ENCODE data around the gene RAMP1. TPM values are rescaled to one million over a fixed set of nuclear protein-coding genes. Genes with fewer than 3 reads are reported as not detected.

Gene RAMP1
- total RNA-seq, 1 donor from 2014 or later = 11.8 TPM

DNA sequence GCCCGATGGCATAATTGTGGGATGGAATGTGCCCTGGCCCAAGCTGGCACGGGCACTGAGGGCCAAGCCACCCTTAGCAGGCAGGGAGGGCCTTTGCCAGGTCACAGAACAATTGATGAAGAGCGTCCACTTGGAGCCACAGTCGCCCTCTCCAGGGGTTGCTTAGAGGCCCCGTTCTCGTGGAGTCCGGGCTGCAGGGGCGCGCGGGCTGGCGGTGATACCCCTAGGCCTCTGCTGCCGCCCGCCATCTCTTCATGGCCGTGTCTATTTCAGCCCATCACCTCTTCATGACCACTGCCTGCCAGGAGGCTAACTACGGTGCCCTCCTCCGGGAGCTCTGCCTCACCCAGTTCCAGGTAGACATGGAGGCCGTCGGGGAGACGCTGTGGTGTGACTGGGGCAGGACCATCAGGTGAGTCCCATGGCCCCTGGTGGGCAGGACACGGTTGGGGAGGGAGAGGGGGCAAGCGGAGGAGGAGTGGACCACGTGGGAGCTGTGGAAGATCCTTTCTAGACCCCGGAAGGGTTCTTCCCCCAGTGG lies 17.6 kb downstream of the RAMP1 start:
- DNase-seq (ENCODE audit: low spot score) = no peak

DNA sequence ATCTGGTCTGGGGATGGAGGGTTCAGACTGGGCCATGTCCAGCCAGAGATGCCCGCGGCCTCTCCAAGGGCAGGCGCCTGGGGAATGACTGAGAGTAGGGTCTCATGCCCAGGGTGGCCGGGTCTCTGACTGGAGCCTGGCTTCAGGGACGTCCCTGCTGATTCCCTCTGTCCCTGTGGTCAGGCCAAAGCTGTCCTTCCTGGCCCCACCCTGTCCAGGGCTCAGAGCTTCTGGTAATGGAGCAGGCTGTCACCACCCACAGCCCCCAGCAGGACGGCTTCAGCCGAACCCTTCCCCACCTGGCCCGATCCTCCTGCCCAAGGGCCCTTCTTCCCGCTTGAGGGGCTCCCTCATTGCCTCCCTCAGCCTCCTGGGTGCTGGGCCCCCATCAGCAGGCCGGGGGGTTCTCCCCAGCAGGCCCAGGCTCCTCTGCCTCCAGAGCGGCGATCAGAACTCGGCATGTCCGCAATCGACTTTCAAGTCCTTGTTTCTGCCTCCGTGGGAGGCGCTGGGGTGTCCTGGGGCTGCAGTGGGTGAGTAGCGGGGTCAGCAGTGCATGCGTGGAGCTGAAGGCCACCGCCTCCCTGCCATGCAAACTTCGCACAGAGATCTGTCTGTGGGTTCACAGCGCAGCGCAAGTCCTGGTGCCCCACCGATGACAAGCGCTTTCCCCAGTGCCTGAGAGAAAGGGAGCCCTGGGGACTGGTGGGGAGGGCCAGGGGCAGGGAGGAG lies 18.3 kb downstream of the RAMP1 start:
- DNase-seq (ENCODE audit: low spot score) = no peak

DNA sequence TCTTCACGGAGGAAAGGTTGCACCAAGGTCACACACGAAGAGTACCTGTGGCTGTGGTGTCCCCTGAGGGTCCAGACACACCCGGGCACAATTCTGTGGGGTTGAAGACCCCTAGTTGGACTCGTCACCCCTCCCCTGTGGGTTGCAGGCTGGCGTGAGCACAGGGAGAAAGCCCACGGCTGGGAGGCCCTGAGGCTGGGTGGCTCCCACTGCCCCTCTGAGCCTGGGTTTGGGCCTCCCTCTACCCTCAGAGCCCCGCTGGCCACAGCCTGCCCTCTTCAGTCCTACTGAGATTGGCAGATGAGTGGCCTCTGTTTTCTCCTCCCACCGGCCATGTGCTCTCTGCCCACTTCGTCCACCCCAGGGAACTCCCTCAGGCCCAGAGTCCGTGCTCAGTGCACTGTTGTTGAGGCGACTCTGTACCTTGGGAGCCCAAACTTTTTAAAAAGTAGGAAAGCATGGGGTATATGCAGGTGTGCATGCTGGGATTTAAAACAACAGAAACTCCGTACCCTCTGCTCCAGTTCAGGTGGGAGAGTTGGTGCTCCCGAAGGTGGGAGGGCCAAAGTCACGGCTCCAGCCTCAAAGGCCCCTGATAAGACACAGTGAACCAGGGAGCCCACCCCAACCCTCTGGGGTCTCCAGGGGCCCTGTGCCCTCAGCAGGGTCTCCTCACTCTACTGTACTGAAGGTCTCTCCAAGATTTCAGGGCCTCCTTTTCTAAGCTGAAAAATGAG lies 19.1 kb downstream of the RAMP1 start:
- no peak for DNase-seq (ENCODE audit: low spot score)

DNA sequence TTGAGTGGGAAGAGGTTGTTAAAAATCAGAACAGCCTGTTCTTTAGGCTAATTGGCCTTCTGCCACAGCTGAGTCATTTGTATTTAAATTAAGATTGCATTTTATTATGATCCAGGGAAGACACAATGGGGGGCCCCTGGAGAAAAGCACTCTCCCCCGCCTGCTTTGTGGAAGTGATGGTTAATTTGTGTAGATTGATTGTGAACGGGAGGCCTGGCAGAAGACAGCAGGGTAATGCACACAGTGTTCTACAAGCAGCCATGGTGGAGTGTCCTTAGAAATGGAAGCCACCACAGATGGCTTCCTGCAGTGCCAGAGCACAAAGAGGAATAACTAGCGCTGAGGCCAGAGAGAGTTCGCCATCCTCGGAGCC lies 19.6 kb downstream of the RAMP1 start:
- no peak for DNase-seq (ENCODE audit: low spot score)

DNA sequence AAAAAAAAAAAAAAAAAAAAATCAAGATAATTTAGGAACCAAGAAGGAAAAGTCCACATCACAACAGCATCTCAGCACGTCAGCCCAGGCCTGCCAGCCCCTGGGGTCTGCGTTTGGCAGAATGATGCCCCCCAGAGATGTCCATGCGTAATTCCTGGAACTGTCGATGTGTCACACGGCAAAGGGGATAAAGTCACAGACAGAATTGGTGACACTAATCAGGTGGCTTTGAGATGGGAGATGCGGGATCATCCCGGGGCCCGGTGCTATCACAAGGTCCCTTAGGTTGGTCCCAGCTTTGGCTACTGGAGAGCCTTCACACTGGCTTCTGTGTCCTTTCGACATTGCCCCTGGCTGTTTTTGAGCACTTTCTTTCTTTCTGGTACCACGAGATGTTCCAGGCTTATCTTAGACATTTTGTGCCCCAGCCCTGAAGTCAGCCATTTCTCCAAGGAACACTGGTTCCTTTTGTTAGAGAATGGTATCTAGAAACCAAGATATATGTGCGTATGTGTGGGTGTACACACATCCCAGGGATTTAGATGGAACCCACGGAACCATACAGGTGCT lies 20.7 kb downstream of the RAMP1 start:
- DNase-seq (ENCODE audit: low spot score) = no peak

DNA sequence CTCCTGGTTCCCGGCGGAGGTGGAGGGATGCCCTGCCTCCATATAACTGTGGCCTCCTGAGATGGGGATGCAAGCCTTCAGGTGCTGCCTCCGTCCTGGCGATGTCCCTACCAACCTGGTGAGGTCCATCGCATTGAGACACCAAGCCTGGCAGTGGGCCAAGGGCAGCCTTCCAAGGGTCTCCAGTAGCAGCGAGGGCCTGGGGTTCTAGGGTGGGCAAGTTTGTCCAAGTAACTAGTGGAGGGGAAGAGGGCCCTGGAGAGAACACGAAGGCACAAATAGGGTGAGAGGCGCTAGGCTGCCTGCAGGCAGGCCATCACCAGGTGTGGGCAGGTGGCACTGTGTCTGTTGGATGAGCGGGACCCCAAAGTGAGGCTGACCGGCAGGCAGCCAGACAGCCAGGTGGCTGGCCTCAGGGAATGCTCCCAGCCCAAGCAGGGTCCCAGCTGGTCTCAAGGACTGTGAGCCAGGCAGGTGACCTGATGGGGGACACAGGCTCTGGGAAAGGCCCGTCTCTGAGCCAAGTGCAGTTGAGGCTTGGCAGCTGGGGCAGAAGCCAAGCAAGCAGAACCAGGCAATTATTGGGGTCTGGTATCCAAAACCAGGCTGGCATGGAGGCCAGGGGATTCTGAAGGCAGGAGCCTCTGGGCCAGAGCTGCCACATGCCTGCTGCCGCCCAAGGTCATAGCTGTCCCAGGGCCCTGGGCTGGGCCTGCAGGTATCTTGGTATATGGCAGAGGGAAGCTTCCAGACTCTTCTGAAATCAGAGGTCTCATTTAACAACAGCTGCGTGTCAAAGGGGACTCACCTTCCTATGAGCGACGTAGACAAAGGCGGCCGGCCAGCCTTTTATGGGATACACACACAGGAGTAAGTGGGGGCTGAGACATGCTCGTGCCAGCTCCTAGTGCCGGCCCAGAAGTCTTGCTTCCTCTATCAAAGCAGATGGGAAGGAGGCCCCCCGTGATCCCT lies 23.4 kb downstream of the RAMP1 start:
- DNase-seq (ENCODE audit: low spot score) = no peak

DNA sequence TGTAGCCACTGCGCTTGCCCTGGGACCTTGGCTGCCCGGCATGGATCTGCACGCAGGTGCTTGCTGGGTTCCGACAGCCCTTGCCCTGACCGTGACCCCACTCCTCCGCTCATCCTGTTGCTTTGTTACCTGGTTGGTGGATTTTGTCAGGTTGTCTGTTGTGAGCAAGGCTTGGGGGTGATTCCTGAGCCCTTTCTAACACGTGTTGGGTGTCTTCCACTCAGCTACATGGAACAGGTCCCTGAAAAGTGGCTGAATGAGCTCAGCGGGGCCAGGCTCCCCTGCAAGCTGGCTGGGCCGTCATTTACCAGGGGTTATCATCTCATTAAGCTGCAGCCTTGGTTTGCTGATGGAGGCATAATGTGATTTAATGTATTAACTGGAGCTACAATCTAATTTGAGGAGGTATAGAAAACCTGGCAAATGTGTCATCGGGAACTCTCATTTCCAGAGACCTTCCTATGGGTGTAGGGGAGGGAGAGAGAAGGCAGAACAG lies 24.6 kb downstream of the RAMP1 start:
- no peak for DNase-seq (ENCODE audit: low spot score)

DNA sequence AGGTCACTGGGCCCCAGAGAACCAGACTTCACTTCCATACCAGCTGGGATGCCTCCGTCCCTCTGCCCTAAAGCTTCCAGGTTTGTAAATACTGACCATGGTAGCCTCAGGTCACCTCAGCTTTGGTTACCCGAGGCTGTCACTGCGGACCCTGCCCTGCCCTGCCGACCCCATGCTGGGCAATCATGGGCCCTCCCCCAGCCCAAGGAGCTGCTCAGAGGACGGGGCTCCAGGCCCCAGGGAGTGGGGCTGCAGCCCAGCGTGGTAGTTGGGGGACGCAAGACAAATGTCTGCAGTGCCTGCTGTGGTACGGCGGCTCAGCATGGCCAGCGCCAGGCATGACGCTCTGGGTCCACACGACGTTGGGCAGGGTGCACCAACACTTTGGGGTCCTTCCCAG lies 25.3 kb downstream of the RAMP1 start:
- DNase-seq (ENCODE audit: low spot score) = no peak

DNA sequence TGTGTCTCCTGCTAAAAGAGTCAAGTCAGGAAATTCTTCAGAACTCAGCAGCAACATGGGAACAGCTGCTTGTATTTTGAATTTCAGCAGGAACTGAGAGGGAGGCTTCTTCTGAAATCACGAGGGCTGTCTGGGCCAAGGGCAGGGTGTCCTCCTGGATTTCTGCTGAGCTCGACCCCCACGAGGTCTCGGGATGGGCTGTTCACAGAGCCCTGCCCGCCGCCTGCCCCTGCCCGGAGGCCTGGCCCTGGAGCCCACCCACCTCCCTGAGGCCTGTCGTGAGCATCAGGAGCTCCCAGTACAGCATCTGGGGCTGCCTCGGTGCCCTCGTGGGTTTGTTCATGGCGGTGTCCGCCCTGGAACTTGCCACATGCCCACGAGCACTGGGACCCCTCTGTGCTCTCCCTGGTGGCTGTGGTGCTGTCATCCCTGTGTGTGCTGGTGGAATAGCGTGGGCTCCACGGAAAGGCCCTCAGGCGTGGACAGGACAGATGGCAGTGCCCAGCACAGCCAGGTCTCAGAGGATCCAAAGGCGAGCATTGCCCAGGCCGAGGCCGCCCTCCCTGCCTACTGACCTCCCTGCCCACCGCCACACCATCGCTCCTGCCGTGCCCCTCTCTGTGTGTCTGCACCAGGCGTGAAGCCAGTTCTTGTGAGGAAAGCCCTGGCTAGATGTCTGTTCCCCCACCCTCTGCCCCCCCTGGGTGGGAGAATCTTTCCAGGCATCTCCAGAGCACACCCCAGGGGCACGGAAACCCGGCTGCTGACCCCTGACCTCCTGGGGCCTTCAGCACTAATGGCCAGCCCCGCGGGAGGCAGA lies 25.9 kb downstream of the RAMP1 start:
- DNase-seq (ENCODE audit: low spot score) = peak; percentile 30

DNA sequence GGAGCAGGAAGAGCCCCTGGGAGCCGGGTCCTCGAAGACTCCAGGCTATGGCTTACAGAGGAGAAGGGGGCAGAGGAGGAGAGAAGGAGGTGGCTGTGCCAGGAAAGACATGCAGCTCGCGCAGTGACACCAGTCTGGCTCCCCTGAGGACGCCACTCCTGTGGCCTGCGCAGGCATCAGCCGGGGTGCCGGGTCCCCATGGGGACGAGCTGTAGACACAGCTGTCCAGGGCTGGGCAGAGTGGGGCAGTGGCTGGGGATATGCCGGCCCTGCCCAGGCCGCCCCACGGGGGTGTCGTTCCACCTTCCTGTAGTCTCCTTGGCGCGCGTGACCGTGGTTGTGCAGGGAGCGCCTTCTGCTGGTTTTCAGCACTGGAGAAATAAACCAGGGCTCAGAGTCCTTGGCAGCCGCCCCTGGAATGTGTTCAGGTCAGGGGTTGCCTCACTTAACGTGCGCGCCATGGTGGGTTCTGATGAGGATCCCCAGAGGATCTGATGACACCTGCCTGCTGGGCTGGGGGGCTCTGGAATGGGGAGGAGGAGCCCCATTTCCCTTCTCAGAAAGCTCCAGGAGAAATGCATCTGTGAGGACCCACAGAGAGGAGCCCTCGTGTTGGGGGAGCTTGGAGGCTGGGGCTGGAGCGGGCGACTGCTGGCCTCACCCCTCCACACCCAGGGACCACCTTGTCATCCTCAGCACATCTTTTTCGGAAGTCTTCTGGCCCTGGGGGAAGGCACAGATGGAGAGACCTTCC lies 26.7 kb downstream of the RAMP1 start:
- DNase-seq (ENCODE audit: low spot score) = peak; percentile 66

DNA sequence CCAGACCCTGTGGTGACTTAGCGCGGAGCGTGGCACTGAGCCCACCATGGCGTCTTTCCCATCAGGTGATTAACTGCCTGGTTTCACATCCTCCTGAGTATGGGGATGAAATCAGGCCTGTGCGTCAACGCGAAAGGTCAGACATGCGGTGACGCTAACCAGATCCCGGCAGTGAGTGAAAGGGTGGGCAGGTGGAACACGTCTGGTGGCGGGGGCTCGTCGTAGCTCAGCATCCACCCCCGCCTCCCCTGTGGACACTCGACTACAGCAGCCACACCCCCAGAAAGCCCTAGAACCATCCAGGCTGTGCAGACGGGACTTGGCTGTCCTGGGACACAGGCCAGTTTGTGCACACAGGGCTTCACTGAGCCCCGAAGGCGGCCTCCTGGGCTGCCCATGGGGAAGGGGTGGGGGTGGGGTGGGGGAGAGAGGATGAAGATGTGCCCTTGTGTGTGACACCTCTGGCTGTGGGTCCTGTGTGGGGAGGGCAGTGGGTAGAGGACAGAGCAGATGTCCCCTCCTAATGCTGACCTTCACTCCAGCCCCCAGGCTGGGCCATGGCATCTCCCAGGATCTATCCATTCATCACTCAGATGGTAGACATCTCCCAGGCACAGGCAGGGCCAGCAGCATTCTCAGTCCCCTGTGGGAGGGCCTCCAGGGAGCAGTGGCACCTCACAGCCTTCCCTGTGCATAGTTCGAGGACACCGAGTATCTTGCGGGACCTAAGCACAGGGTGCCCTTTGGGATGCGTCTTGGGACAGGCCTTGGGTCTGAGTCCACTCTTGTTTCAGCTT lies 27.5 kb downstream of the RAMP1 start:
- peak; percentile 78 for DNase-seq (ENCODE audit: low spot score)

DNA sequence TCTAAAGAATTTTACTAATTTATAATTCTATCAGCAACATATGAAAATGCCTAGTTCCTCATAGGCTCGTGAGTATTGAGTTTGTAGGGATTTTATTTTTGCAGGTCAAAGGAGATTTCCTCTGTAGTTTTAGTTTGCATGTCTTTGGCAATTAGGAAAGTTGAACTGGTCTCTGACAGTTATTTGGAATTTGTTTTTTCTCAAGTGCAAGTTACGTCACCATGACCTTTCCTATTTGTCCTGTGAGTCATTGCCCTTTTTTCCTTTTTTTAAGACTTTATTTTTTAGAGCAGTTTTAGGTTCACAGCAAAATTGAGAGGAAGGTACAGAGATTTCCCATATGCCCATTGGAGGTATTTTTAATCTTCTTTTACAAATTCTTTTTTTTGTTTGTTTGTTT lies 29.0 kb downstream of the RAMP1 start:
- no peak for DNase-seq (ENCODE audit: low spot score)

DNA sequence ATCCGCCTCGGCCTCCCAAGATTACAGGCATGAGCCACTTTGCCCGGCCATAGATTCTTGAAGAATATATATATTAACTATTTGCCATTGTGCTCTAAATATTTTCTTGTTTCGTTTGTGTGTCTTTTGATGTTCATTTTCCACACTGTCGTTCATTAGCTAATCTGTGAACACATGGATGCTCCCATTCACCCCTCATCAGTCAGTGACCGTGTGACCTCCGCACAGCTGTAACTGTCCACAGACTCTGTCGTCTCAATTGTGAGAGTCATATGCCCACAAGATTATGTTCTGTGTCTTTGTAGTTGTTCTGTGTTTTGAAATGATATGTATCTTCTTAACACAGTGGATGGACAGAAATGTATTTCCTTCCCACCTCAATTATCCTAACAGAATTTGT lies 29.6 kb downstream of the RAMP1 start:
- DNase-seq (ENCODE audit: low spot score) = no peak

DNA sequence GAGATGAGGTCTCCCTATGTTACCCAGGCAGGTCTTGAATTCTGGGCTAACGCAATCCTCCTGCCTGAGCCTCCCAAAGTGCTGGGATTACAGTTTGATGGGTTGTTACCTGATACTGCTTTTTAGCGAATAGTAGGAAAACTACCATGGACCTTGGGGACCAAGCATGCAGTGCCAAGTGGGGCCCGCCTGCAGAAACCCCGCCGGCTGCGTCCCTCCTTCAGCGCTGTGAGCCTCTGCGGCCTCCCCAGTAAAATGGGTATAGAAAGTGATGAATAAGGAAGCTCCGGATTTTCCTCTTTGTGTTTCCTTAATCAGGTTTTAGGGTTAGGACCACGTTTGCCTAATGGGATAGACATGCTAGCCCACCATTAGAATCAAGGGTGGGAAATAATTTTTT lies 30.4 kb downstream of the RAMP1 start:
- no peak for DNase-seq (ENCODE audit: low spot score)

DNA sequence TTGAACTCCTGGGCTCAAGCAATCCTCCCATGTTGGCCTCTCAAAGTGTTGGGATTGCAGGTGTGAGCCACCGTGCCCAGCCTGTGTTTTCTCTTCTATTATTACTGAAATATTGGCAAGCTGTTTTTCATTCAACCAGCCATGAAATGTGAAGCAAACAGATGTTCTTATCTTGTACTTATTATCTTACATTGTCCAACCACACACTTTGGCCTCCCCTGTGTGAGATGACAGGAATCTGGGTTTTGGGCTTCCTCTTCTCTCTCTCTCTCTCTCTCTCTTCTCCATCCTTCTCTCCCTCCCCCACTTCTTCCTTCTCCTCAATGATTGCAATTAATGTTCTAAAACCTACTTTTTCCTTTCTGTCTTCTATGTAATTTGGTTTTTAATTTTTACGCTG lies 33.1 kb downstream of the RAMP1 start:
- no peak for DNase-seq (ENCODE audit: low spot score)

DNA sequence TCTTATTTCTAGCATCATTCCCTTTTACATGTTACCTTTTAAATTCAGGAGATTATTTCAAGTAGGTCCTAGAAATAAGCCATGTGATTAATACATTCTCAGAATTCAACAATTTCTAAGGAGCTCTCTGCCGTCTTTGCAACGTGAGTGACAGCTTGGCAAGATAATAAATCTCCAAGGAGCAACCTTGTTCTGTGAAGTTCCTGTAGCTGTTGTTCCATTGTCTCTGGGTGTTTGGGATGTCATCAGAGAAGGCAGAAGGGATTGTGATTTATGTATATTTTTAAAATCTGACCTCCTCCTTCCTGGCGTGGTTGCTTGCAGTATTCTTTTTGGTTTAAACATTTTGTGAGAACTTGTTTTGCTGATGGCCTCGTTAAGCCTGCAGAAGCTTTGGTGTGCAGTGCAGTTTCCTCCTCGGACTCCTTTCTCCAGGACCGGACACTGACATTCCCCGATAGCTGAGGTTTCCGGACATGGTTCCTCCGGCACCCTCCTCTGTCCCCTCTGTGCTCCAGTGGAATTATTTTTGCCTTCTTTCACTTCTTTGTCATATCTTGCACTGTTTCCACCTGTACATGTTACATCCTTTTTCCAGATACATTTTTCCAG lies 33.7 kb downstream of the RAMP1 start:
- no peak for DNase-seq (ENCODE audit: low spot score)

DNA sequence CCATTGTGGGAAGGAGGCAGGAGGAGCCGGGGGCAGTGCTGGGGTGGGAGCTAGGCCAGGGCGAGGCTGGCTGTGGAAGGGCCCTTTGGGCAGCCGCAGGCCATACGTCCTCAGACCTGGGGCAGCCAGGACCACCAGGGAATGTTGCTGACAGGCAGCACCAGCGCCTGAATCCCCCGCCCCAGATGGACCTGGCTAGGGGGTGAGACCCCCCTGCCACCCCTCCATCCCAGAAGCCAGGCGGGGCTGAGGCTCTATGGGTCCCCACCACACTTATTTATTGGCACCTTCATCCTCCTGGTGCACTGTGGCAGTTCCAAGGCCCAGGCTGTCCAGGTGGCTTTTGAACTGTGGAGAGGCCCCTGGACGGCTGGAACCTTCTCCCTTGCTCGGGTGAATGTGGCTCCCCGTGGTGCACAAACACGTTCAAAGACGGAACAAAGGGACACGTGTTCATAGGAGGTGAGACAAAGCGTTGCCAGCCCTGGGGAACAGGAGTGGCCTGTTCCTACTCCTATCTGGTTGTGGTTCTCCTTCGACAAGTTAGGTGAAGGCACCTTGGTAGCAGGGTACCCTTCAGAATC lies 35.1 kb downstream of the RAMP1 start:
- DNase-seq (ENCODE audit: low spot score) = no peak

DNA sequence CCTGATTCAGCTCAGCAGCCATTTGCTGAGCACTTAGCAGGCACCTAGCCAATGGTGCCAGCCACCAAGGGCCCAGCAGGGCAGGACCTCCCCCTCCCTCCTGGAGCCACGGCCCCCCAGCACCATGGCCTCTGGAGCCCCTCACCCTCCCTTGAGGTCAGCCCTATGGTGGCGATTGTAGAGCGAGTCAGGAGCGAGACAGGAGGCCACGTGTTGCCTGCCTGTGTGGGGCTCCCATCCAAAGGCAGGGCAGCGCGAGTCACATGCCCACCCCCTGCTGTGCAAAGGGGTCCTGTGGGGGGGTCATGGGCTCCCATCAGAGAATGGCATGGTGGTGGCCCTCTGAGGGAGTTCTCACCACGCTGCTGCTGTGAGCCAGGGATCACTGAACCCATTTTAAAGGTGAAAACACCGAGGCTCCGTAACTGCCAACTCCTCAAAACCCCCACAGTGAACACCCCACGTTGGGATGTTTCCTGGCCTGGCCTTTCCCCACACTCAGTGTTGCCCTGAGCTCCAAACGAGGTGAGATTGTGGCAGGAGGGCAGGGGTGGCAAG lies 35.6 kb downstream of the RAMP1 start:
- DNase-seq (ENCODE audit: low spot score) = no peak

Data from umbilical cord (tissue), 2 donors.